Panc1 (cell line): ENCODE measurements around the gene FOXK1.
A peak's percentile ranks its signal among the peaks of the same experiment; 100 is the strongest.

Experiments used
- POLR2AphosphoS5 ChIP-seq: IDR thresholded peaks from 2 replicates; pipeline ENCODE4 v1.6.1; 2012; ENCODE audit warnings: mild to moderate bottlenecking, low read depth, low read length, moderate library complexity
- TCF7L2 ChIP-seq: IDR thresholded peaks from 2 replicates; pipeline ENCODE4 v1.6.1; 2011; ENCODE audit warnings: mild to moderate bottlenecking, low read depth, low read length, inconsistent platforms
- TF ChIP-seq, protein P1 (sequence below): fragments of 450-650 bp; IDR thresholded peaks from 2 replicates; pipeline ENCODE4 v1.5.1; 2017; ENCODE audit warnings: mild to moderate bottlenecking

DNA sequence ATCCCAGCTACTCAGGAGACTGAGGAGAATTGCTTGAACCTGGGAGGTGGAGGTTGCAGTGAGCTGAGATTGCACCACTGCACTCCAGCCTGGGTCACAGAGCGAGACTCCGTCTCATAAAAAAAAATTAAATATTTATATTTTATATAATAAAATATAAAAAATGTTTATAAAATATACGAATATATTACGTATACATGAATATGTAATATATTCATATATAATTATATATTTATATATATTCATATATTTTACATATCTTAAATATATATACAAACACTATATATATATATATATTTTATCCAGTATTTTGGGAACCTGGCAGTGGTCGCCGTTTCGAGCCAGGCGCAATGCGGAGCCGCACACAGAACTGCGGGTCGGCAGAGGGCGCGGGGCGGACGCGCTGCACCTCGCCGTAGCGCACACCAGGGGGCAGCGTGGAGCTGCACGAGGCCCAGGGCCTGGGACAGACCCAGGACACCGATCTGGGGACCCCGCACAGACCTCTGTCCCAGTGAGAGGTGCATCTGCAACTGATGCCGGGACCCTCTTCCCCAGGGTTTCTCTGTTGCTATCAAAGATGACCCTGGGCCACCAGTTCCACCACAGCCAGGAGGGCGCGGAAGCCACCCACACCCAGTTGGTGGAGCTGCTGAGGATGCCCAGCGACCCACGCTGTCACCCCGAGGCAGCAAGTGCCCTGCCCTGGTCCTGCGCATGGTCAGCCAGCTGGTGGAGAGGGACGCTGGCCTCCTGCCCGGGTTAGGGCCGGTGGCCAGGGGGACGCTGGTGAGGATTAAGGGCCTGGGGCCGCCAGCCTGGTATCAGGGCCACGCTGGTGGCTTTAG is 116.0 kb downstream of the FOXK1 start:
- TF ChIP-seq POLR2AphosphoS5 (no peak), TCF7L2 (no peak)
- TF ChIP-seq, protein P1, sequence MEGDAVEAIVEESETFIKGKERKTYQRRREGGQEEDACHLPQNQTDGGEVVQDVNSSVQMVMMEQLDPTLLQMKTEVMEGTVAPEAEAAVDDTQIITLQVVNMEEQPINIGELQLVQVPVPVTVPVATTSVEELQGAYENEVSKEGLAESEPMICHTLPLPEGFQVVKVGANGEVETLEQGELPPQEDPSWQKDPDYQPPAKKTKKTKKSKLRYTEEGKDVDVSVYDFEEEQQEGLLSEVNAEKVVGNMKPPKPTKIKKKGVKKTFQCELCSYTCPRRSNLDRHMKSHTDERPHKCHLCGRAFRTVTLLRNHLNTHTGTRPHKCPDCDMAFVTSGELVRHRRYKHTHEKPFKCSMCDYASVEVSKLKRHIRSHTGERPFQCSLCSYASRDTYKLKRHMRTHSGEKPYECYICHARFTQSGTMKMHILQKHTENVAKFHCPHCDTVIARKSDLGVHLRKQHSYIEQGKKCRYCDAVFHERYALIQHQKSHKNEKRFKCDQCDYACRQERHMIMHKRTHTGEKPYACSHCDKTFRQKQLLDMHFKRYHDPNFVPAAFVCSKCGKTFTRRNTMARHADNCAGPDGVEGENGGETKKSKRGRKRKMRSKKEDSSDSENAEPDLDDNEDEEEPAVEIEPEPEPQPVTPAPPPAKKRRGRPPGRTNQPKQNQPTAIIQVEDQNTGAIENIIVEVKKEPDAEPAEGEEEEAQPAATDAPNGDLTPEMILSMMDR: peak; percentile 98
